HL-60 (cell line): ENCODE measurements around the gene ETFA.
A peak's percentile ranks its signal among the peaks of the same experiment; 100 is the strongest.
"Not testable (repeated sequence)": the region's sequence is repeated elsewhere in the genome, so short reads cannot be mapped to it uniquely, and the experiment has no call there.

Experiments used
- DNase-seq, 2 experiments: peaks; one replicate each; pipeline ENCODE4 v3.0.0-alpha.2; 2010 to 2020; ENCODE audit warnings: low read depth in 1 of 2, low spot score in 1 of 2
- H3K27ac ChIP-seq: fragments of 250-450 bp; sonication (Bioruptor Pico); replicated peaks from 2 replicates; pipeline ENCODE4 v1.5.1; 2020; ENCODE audit warnings: mild to moderate bottlenecking, moderate library complexity
- H3K27me3 ChIP-seq: fragments of 250-450 bp; sonication (Bioruptor Pico); 2 replicates; pipeline ENCODE4 v1.5.1; 2021; ENCODE audit warnings: mild to moderate bottlenecking, moderate library complexity; ENCODE audit not compliant: insufficient read depth, poor library complexity, severe bottlenecking
- H3K4me3 ChIP-seq: replicated peaks from 2 replicates; pipeline ENCODE4 v1.5.1; 2011; ENCODE audit warnings: mild to moderate bottlenecking, control low read depth, low read length; ENCODE audit not compliant: insufficient read depth
- GABPA ChIP-seq: IDR thresholded peaks from 2 replicates; pipeline ENCODE4 v1.6.1; 2012; ENCODE audit warnings: low read depth
- POLR2AphosphoS5 ChIP-seq: IDR thresholded peaks from 2 replicates; pipeline ENCODE4 v1.6.1; 2012; ENCODE audit warnings: low read depth
- SPI1 ChIP-seq: IDR thresholded peaks from 2 replicates; pipeline ENCODE4 v1.6.1; 2012; ENCODE audit warnings: low read depth, mild to moderate bottlenecking, borderline replicate concordance
- TF ChIP-seq, protein P1 (sequence below): IDR thresholded peaks from 2 replicates; pipeline ENCODE4 v1.6.1; 2012; ENCODE audit warnings: low read depth; ENCODE audit not compliant: insufficient replicate concordance
- TF ChIP-seq, protein P2 (sequence below): IDR thresholded peaks from one replicate; pipeline ENCODE4 v1.5.1; 2011; ENCODE audit warnings: low read length, control low read depth, inconsistent platforms; ENCODE audit not compliant: insufficient read depth

ETFA gene

DNA sequence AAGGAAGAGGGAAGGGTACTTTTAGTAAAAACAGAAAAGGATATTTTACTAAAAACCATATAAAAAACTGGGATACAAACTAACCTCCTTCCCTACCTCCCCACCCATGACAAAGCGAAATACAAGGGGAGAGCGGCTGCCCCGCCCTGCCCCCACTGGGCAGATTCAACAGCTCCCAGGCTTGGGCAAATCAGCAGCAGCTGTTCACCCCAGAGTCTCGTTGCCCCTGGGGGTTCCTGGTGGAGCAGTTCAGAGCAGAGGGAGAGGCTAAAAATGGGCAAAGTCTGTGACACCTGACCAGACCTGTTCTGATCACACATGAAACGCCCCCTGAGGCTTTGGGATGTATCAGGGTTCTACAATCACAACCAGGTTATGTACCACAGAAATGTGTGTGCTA is 2.5 kb upstream of the ETFA start:
- no peak for DNase-seq
- TF ChIP-seq GABPA (no peak), SPI1 (no peak), POLR2AphosphoS5 (no peak)
- TF ChIP-seq, protein P1, sequence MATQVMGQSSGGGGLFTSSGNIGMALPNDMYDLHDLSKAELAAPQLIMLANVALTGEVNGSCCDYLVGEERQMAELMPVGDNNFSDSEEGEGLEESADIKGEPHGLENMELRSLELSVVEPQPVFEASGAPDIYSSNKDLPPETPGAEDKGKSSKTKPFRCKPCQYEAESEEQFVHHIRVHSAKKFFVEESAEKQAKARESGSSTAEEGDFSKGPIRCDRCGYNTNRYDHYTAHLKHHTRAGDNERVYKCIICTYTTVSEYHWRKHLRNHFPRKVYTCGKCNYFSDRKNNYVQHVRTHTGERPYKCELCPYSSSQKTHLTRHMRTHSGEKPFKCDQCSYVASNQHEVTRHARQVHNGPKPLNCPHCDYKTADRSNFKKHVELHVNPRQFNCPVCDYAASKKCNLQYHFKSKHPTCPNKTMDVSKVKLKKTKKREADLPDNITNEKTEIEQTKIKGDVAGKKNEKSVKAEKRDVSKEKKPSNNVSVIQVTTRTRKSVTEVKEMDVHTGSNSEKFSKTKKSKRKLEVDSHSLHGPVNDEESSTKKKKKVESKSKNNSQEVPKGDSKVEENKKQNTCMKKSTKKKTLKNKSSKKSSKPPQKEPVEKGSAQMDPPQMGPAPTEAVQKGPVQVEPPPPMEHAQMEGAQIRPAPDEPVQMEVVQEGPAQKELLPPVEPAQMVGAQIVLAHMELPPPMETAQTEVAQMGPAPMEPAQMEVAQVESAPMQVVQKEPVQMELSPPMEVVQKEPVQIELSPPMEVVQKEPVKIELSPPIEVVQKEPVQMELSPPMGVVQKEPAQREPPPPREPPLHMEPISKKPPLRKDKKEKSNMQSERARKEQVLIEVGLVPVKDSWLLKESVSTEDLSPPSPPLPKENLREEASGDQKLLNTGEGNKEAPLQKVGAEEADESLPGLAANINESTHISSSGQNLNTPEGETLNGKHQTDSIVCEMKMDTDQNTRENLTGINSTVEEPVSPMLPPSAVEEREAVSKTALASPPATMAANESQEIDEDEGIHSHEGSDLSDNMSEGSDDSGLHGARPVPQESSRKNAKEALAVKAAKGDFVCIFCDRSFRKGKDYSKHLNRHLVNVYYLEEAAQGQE: no peak
- TF ChIP-seq, protein P2, sequence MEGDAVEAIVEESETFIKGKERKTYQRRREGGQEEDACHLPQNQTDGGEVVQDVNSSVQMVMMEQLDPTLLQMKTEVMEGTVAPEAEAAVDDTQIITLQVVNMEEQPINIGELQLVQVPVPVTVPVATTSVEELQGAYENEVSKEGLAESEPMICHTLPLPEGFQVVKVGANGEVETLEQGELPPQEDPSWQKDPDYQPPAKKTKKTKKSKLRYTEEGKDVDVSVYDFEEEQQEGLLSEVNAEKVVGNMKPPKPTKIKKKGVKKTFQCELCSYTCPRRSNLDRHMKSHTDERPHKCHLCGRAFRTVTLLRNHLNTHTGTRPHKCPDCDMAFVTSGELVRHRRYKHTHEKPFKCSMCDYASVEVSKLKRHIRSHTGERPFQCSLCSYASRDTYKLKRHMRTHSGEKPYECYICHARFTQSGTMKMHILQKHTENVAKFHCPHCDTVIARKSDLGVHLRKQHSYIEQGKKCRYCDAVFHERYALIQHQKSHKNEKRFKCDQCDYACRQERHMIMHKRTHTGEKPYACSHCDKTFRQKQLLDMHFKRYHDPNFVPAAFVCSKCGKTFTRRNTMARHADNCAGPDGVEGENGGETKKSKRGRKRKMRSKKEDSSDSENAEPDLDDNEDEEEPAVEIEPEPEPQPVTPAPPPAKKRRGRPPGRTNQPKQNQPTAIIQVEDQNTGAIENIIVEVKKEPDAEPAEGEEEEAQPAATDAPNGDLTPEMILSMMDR: no peak
- Histone ChIP-seq H3K27ac (no peak overlapping the region), H3K4me3 (no peak overlapping the region), H3K27me3 (no peaks in the 10 kb centered on the region)

DNA sequence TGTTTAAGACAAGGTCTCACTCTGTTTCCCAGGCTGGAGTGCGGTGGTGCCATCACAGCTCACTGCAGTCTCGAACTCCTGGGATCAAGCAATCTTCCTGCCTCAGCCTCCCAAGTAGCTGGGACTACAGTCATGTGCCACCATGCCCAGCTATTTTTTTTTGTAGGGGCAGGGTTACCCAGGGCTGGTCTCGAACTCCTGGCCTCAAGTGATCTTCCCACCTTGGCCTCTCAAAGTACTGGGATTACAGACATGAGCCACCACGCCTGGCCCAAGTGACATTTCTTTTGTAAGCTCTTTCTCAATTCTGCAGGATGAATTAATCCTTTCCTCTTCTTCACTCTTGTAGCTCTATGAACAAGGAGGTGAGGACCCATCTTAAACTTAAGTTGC is 1.9 kb upstream of the ETFA start:
- H3K27ac ChIP-seq, DNase-seq, H3K4me3 ChIP-seq, H3K27me3 ChIP-seq: not testable (repeated sequence)

DNA sequence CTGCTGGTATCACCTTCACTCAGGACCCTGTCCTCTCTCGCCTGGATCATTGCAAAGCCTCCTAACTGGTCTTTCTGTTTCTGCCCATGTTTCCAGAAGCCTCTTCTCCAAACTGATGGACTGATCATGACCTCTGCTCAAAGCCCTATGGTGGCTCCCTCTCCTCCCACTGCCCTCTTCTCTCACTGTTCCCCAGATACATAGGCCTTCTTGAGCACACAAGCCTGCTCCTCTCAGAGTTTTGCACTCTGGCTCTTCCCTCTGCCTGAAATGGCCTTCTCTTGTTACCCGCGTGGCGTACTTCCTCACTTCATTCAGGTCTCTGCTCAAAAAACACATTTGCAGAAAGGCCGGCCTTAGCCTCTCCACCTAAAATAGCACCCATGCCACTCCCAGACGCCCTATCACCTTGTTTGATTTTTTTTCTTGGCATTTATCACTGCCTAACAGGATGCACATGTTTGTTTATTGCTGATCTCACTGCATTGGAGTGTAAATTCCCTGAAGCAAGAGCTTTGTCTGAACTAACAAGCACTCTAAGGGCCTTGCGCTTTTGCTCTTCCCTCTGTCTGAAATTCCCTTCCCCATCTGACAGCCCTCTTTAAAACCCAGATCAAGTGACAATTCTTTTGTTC is 1.4 kb upstream of the ETFA start:
- no peak overlapping the region for H3K27ac ChIP-seq
- H3K27me3 ChIP-seq: no peaks in the 10 kb centered on the region
- DNase-seq: no peak
- TF ChIP-seq GABPA (no peak), POLR2AphosphoS5 (no peak), SPI1 (no peak)
- TF ChIP-seq, protein P1: no peak
- TF ChIP-seq, protein P2: no peak
- no peak overlapping the region for H3K4me3 ChIP-seq

DNA sequence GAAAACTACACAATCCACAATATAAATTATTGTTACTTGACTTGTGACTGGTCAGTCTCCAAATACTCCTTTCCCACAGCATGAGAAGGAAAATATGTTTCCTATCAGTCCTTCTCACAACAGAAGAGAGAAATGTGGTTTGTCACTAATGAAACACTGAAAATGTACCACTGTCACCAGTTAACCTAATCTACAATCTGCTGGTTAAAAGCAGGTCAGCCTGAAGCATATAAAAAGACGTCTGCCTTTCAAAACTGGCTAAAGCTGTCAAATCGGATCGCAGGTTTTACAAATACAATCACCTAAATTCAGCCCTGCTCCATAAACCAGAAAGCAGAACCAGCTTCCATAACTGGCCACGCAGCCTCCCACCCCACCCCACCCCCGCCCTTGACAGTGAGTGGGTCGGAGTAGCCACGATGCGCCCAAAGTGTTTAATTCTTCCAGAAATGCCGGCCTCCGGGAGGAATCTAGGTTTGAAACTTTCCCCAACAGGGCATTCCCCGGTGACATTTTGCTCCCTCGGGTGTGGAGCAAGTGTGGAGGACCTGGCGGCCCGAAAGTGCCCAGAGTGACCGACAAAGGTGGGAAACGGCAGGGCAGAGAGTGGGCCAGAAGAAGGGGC is 682 bp downstream of the ETFA start:
- peak overlapping the region; percentile 92 for H3K4me3 ChIP-seq

More for the DNA sequence above, 682 bp downstream of the ETFA start:
- Histone ChIP-seq H3K27ac (peak overlapping the region; percentile 93), H3K27me3 (no peaks in the 10 kb centered on the region)
- TF ChIP-seq, protein P1: peak; percentile 7
- TF ChIP-seq, protein P2: no peak
- TF ChIP-seq GABPA: no peak
- no peak for TF ChIP-seq POLR2AphosphoS5
- no peak for TF ChIP-seq SPI1
- DNase-seq: peak in 1 of 2 experiments; percentile 24
